ENCODE data around the gene DPP4.

The DPP4 gene

DNA sequence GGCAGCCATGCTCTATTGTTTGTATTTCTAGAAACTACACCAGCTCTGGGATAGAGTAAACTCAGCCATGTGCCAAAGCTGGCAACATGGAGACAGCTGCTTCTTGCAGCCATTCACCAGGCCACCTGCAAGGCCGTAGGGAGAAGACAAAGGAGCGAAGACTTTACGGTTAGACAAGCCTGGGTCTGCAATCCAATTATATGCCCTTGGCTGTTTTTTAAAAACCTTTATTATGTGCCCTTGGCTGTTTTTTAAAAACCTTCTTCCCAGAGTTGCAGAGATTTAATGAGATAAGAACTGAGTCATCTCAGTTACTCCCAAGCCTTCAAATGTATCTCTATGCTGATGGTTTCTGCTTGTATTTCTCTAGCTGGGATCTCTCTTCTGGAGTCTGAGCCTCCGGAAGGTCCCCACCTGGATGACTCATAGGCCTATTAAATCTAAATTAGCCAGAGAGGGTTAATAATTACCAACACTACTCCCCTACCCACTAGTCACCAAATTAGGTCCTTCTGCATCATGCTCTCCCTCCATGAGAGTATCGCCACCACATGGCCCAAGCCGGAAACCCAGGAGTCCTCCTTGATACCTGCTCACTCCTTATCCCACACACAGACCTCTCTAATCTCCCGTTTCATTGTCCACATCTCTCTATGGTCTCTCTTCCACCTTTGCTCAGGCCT, 17.5 kb upstream of the DPP4 start:
- H3K9me3 ChIP-seq (ENCODE audit: insufficient read depth, low read depth, low read length) = no peaks in the 10 kb centered on the region
- H3K18ac ChIP-seq (ENCODE audit: low read length) = no peak overlapping the region
- no peak overlapping the region for H2AK5ac ChIP-seq (ENCODE audit: low read length)
- H2BK5ac ChIP-seq (ENCODE audit: low read depth, low read length, poor library complexity) = no peak overlapping the region
- no peak overlapping the region for H4K8ac ChIP-seq (ENCODE audit: low read depth, low read length)
- no peak overlapping the region for H3K4me2 ChIP-seq (ENCODE audit: low read length)
- no peak overlapping the region for H3K4me3 ChIP-seq (ENCODE audit: low read depth, low read length)
- H3K14ac ChIP-seq (ENCODE audit: low read length) = no peak overlapping the region
- peak in 1 of 2 donors; percentile 59 for DNase-seq
- peaks cover 7 to 9% of the 10 kb centered on the region in 2 experiments for H3K4me1 ChIP-seq (ENCODE audit: control insufficient read depth in 1 of 2, insufficient read depth in 2 of 2, low read length in 2 of 2)
- H3K23ac ChIP-seq (ENCODE audit: low read length) = no peak overlapping the region
- no peak overlapping the region for H4K91ac ChIP-seq (ENCODE audit: low read depth, low read length)
- H3K9ac ChIP-seq (ENCODE audit: low read length) = no peak overlapping the region
- no peaks in the 10 kb centered on the region for H3K27me3 ChIP-seq (ENCODE audit: insufficient read depth, low read length)
- H3K27ac ChIP-seq (ENCODE audit: low read depth, low read length) = peak overlapping the region; percentile 24
- WGBS (ENCODE audit: extremely low coverage, insufficient coverage, insufficient read length) = no CpG with 5 or more reads among the region's 7 CpGs
- H2BK120ac ChIP-seq (ENCODE audit: insufficient read depth, low read length, poor library complexity) = no peak overlapping the region
- peaks cover 3% of the 10 kb centered on the region for H3K79me1 ChIP-seq (ENCODE audit: low read length)
- no peak overlapping the region for H2BK12ac ChIP-seq (ENCODE audit: low read length)
- H4K12ac ChIP-seq (ENCODE audit: low read depth, low read length) = no peak overlapping the region
- no peak overlapping the region for H2AFZ ChIP-seq (ENCODE audit: insufficient read depth, low read length, poor library complexity)
- H3K4ac ChIP-seq (ENCODE audit: low read depth, low read length) = no peak overlapping the region
- no peaks in the 10 kb centered on the region for H3K79me2 ChIP-seq (ENCODE audit: control insufficient read depth, insufficient read depth, low read length, poor library complexity)
- no peaks in the 10 kb centered on the region for H3K36me3 ChIP-seq (ENCODE audit: control insufficient read depth in 1 of 2, insufficient read depth in 2 of 2, low read length in 2 of 2)

GRCh38 chr2:162090109-162090508, 16.1 kb upstream of the DPP4 start:
- Histone ChIP-seq H3K9ac (ENCODE audit: low read length) (no peak overlapping the region), H3K36me3 (ENCODE audit: control insufficient read depth in 1 of 2, insufficient read depth in 2 of 2, low read length in 2 of 2) (no peaks in the 10 kb centered on the region), H3K4me1 (ENCODE audit: control insufficient read depth in 1 of 2, insufficient read depth in 2 of 2, low read length in 2 of 2) (peaks cover 7 to 12% of the 10 kb centered on the region in 2 experiments), H2BK12ac (ENCODE audit: low read length) (no peak overlapping the region), H2BK5ac (ENCODE audit: low read depth, low read length, poor library complexity) (no peak overlapping the region), H3K4ac (ENCODE audit: low read depth, low read length) (no peak overlapping the region), H4K91ac (ENCODE audit: low read depth, low read length) (no peak overlapping the region), H3K14ac (ENCODE audit: low read length) (no peak overlapping the region), H2BK120ac (ENCODE audit: insufficient read depth, low read length, poor library complexity) (no peak overlapping the region), H2AK5ac (ENCODE audit: low read length) (no peak overlapping the region), H2AFZ (ENCODE audit: insufficient read depth, low read length, poor library complexity) (no peak overlapping the region), H3K79me1 (ENCODE audit: low read length) (peaks cover 3% of the 10 kb centered on the region), H3K9me3 (ENCODE audit: insufficient read depth, low read depth, low read length) (no peaks in the 10 kb centered on the region), H4K8ac (ENCODE audit: low read depth, low read length) (no peak overlapping the region), H3K18ac (ENCODE audit: low read length) (no peak overlapping the region), H3K4me3 (ENCODE audit: low read depth, low read length) (no peak overlapping the region), H3K79me2 (ENCODE audit: control insufficient read depth, insufficient read depth, low read length, poor library complexity) (no peaks in the 10 kb centered on the region), H4K12ac (ENCODE audit: low read depth, low read length) (no peak overlapping the region), H3K27me3 (ENCODE audit: insufficient read depth, low read length) (no peaks in the 10 kb centered on the region), H3K23ac (ENCODE audit: low read length) (no peak overlapping the region), H3K27ac (ENCODE audit: low read depth, low read length) (no peak overlapping the region), H3K4me2 (ENCODE audit: low read length) (no peak overlapping the region)
- no peak for DNase-seq
- WGBS (ENCODE audit: extremely low coverage, insufficient coverage, insufficient read length) = no CpG with 5 or more reads among the region's 1 CpG

GRCh38 chr2:162086904-162087303, 12.9 kb upstream of the DPP4 start:
- DNase-seq = no peak
- H3K4me3 ChIP-seq (ENCODE audit: low read depth, low read length) = no peak overlapping the region

GRCh38 chr2:162085090-162085891, 11.3 kb upstream of the DPP4 start:
- Histone ChIP-seq H2BK120ac (ENCODE audit: insufficient read depth, low read length, poor library complexity) (no peak overlapping the region), H3K79me1 (ENCODE audit: low read length) (no peaks in the 10 kb centered on the region), H3K4me1 (ENCODE audit: control insufficient read depth in 1 of 2, insufficient read depth in 2 of 2, low read length in 2 of 2) (peaks cover 0 to 4% of the 10 kb centered on the region in 2 experiments), H3K9me3 (ENCODE audit: insufficient read depth, low read depth, low read length) (no peaks in the 10 kb centered on the region), H3K4ac (ENCODE audit: low read depth, low read length) (no peak overlapping the region), H3K4me2 (ENCODE audit: low read length) (no peak overlapping the region), H4K12ac (ENCODE audit: low read depth, low read length) (no peak overlapping the region), H2BK5ac (ENCODE audit: low read depth, low read length, poor library complexity) (no peak overlapping the region), H3K36me3 (ENCODE audit: control insufficient read depth in 1 of 2, insufficient read depth in 2 of 2, low read length in 2 of 2) (no peaks in the 10 kb centered on the region), H2AFZ (ENCODE audit: insufficient read depth, low read length, poor library complexity) (no peak overlapping the region), H2BK12ac (ENCODE audit: low read length) (no peak overlapping the region), H3K27ac (ENCODE audit: low read depth, low read length) (no peak overlapping the region), H2AK5ac (ENCODE audit: low read length) (no peak overlapping the region), H3K14ac (ENCODE audit: low read length) (no peak overlapping the region), H3K27me3 (ENCODE audit: insufficient read depth, low read length) (no peaks in the 10 kb centered on the region), H3K18ac (ENCODE audit: low read length) (no peak overlapping the region), H4K91ac (ENCODE audit: low read depth, low read length) (no peak overlapping the region), H4K8ac (ENCODE audit: low read depth, low read length) (no peak overlapping the region), H3K79me2 (ENCODE audit: control insufficient read depth, insufficient read depth, low read length, poor library complexity) (no peaks in the 10 kb centered on the region), H3K23ac (ENCODE audit: low read length) (no peak overlapping the region), H3K4me3 (ENCODE audit: low read depth, low read length) (no peak overlapping the region), H3K9ac (ENCODE audit: low read length) (no peak overlapping the region)
- WGBS (ENCODE audit: extremely low coverage, insufficient coverage, insufficient read length) = no CpG with 5 or more reads among the region's 3 CpGs
- DNase-seq = peak; percentile 37 to 77

More at GRCh38 chr2:162086904-162087303, 12.9 kb upstream of the DPP4 start:
- Histone ChIP-seq H2AFZ (ENCODE audit: insufficient read depth, low read length, poor library complexity) (no peak overlapping the region), H3K4me1 (ENCODE audit: control insufficient read depth in 1 of 2, insufficient read depth in 2 of 2, low read length in 2 of 2) (peaks cover 6 to 11% of the 10 kb centered on the region in 2 experiments), H3K27me3 (ENCODE audit: insufficient read depth, low read length) (no peaks in the 10 kb centered on the region), H2AK5ac (ENCODE audit: low read length) (no peak overlapping the region), H3K23ac (ENCODE audit: low read length) (no peak overlapping the region), H4K8ac (ENCODE audit: low read depth, low read length) (no peak overlapping the region), H3K79me1 (ENCODE audit: low read length) (peaks cover 2% of the 10 kb centered on the region), H3K9me3 (ENCODE audit: insufficient read depth, low read depth, low read length) (no peaks in the 10 kb centered on the region), H2BK12ac (ENCODE audit: low read length) (no peak overlapping the region), H4K91ac (ENCODE audit: low read depth, low read length) (no peak overlapping the region), H3K36me3 (ENCODE audit: control insufficient read depth in 1 of 2, insufficient read depth in 2 of 2, low read length in 2 of 2) (no peaks in the 10 kb centered on the region), H3K4ac (ENCODE audit: low read depth, low read length) (no peak overlapping the region), H2BK5ac (ENCODE audit: low read depth, low read length, poor library complexity) (no peak overlapping the region), H3K79me2 (ENCODE audit: control insufficient read depth, insufficient read depth, low read length, poor library complexity) (no peaks in the 10 kb centered on the region), H3K4me2 (ENCODE audit: low read length) (no peak overlapping the region), H4K12ac (ENCODE audit: low read depth, low read length) (no peak overlapping the region), H3K27ac (ENCODE audit: low read depth, low read length) (no peak overlapping the region), H2BK120ac (ENCODE audit: insufficient read depth, low read length, poor library complexity) (no peak overlapping the region), H3K9ac (ENCODE audit: low read length) (no peak overlapping the region), H3K18ac (ENCODE audit: low read length) (no peak overlapping the region), H3K14ac (ENCODE audit: low read length) (no peak overlapping the region)
- no CpG with 5 or more reads among the region's 2 CpGs for WGBS (ENCODE audit: extremely low coverage, insufficient coverage, insufficient read length)
